NT2/D1 (cell line): Measurements from ENCODE around the gene HSDL1.

Experiments used
- YY1 ChIP-seq: IDR thresholded peaks from 2 replicates; pipeline ENCODE4 v1.6.1; 2011; ENCODE audit not compliant: insufficient read length, insufficient read depth
- ZNF274 ChIP-seq: IDR thresholded peaks from 2 replicates; pipeline ENCODE4 v1.6.1; 2011; ENCODE audit warnings: mild to moderate bottlenecking, low read depth, low read length

- TF ChIP-seq YY1: no peak
- TF ChIP-seq ZNF274: no peak
These were observed 64.6 kb downstream of the HSDL1 start for GRCh38 chr16:84080378-84080777.
